Neuronal stem cell (in vitro differentiated cells): ENCODE results near the gene ABCC9.

Experiments used
- DNase-seq: peaks from one replicate; pipeline ENCODE4 v3.0.0-alpha.2; 2013; ENCODE audit warnings: low spot score
- H2AFZ ChIP-seq: one replicate; pipeline ENCODE4 v1.6.1; 2013; ENCODE audit warnings: mild to moderate bottlenecking, low read length, inconsistent platforms
- H2AK5ac ChIP-seq: 2 replicates; pipeline ENCODE4 v1.6.1; 2013; ENCODE audit warnings: low read depth, mild to moderate bottlenecking, inconsistent platforms, low read length, moderate library complexity, mixed read lengths
- H2BK120ac ChIP-seq: 2 replicates; pipeline ENCODE4 v1.6.1; 2013; ENCODE audit warnings: low read depth, mild to moderate bottlenecking, inconsistent platforms, low read length, moderate library complexity, mixed read lengths
- H2BK12ac ChIP-seq: one replicate; pipeline ENCODE4 v1.6.1; 2013; ENCODE audit warnings: low read length, inconsistent platforms
- H2BK15ac ChIP-seq: 2 replicates; pipeline ENCODE4 v1.6.1; 2013; ENCODE audit warnings: mild to moderate bottlenecking, low read length, inconsistent platforms, mixed read lengths
- H2BK5ac ChIP-seq: one replicate; pipeline ENCODE4 v1.6.1; 2013; ENCODE audit warnings: inconsistent platforms, mild to moderate bottlenecking, low read length, moderate library complexity
- H3K14ac ChIP-seq: one replicate; pipeline ENCODE4 v1.6.1; 2013; ENCODE audit warnings: low read length, inconsistent platforms
- H3K18ac ChIP-seq: 2 replicates; pipeline ENCODE4 v1.6.1; 2013; ENCODE audit warnings: low read length, inconsistent platforms
- H3K23ac ChIP-seq: 2 replicates; pipeline ENCODE4 v1.6.1; 2013; ENCODE audit warnings: low read depth, mild to moderate bottlenecking, mixed read lengths, low read length, inconsistent platforms; ENCODE audit not compliant: poor library complexity
- H3K27ac ChIP-seq: replicated peaks from 3 replicates; pipeline ENCODE4 v1.5.1; 2013; ENCODE audit warnings: low read length, inconsistent platforms
- H3K27me3 ChIP-seq, 3 experiments: 2 replicates each; pipeline ENCODE4 v1.6.1; 2013; ENCODE audit warnings: low read length in 3 of 3, mild to moderate bottlenecking in 2 of 3, inconsistent platforms in 1 of 3, low read depth in 1 of 3, mixed read lengths in 1 of 3, moderate library complexity in 1 of 3; ENCODE audit not compliant: control insufficient read depth in 3 of 3, insufficient read depth in 3 of 3
- H3K36me3 ChIP-seq, 2 donors: replicated peaks in 1 of 2; 2 replicates each; pipeline ENCODE4 v1.6.1; 2013; ENCODE audit warnings: low read length in 2 of 2; ENCODE audit not compliant: control insufficient read depth in 2 of 2, insufficient read depth in 2 of 2
- H3K4ac ChIP-seq: 2 replicates; pipeline ENCODE4 v1.6.1; 2013; ENCODE audit warnings: inconsistent platforms, mild to moderate bottlenecking, low read length, moderate library complexity
- H3K4me1 ChIP-seq, 2 donors: 1 replicate in 1 of 2; 2 replicates in 1 of 2; pipeline ENCODE4 v1.6.1; 2013; ENCODE audit warnings: low read length in 2 of 2, low read depth in 1 of 2; ENCODE audit not compliant: control insufficient read depth in 2 of 2, insufficient read depth in 1 of 2
- H3K4me2 ChIP-seq: one replicate; pipeline ENCODE4 v1.6.1; 2013; ENCODE audit warnings: mild to moderate bottlenecking, low read length, inconsistent platforms; ENCODE audit not compliant: insufficient read depth, poor library complexity, severe bottlenecking
- H3K4me3 ChIP-seq, 2 donors: 2 replicates each; pipeline ENCODE4 v1.5.1; 2013; ENCODE audit warnings: low read length in 2 of 2, mild to moderate bottlenecking in 2 of 2, inconsistent platforms in 1 of 2, moderate library complexity in 1 of 2
- H3K79me1 ChIP-seq: one replicate; pipeline ENCODE4 v1.6.1; 2013; ENCODE audit warnings: low read depth, mild to moderate bottlenecking, inconsistent platforms, low read length, moderate library complexity
- H3K9ac ChIP-seq: one replicate; pipeline ENCODE4 v1.6.1; 2013; ENCODE audit warnings: mild to moderate bottlenecking, low read depth, low read length, inconsistent platforms; ENCODE audit not compliant: poor library complexity
- H3K9me3 ChIP-seq, 2 donors: replicated peaks in 1 of 2; 2 replicates each; pipeline versions ENCODE3 to v1.6.1; 2013; ENCODE audit warnings: low read length in 2 of 2, mild to moderate bottlenecking in 2 of 2, inconsistent platforms in 1 of 2, low read depth in 1 of 2, mixed read lengths in 1 of 2, moderate library complexity in 1 of 2; ENCODE audit not compliant: control insufficient read depth in 2 of 2, insufficient read depth in 1 of 2
- H4K8ac ChIP-seq: one replicate; pipeline ENCODE4 v1.6.1; 2013; ENCODE audit warnings: low read depth, mild to moderate bottlenecking, inconsistent platforms, low read length, moderate library complexity
- H4K91ac ChIP-seq: one replicate; pipeline ENCODE4 v1.6.1; 2013; ENCODE audit warnings: low read length, low read depth, mild to moderate bottlenecking, inconsistent platforms; ENCODE audit not compliant: poor library complexity
- WGBS, 2 donors: extraction: QIAGEN DNeasy Blood & Tissue Kit; methylation state at CpG; one replicate each; pipeline ENCODE4 v1.1.7; 2013; ENCODE audit warnings: missing lambda C conversion rate in 2 of 2, mixed read lengths in 1 of 2; ENCODE audit not compliant: insufficient read length in 2 of 2, insufficient replicate concordance in 1 of 2; ENCODE audit errors: extremely low coverage in 2 of 2; 5-methylcytosine and 5-hydroxymethylcytosine counted together

ABCC9 gene

GRCh38 chr12:21962821-21963220, 21.6 kb upstream of the ABCC9 start:
- H3K9me3 ChIP-seq: peaks cover 2 to 15% of the 10 kb centered on the region in 2 donors

GRCh38 chr12:21962236-21962635, 21.0 kb upstream of the ABCC9 start:
- Histone ChIP-seq H3K4me1 (no peaks in the 10 kb centered on the region), H3K4ac (no peak overlapping the region), H4K8ac (no peak overlapping the region), H3K14ac (no peak overlapping the region), H3K9ac (no peak overlapping the region), H3K27me3 (no peaks in the 10 kb centered on the region), H2AK5ac (no peak overlapping the region), H3K9me3 (peaks cover 2 to 18% of the 10 kb centered on the region in 2 donors), H3K4me3 (no peak overlapping the region), H2BK120ac (no peak overlapping the region), H4K91ac (no peak overlapping the region), H3K23ac (no peak overlapping the region), H3K27ac (no peak overlapping the region), H3K36me3 (no peaks in the 10 kb centered on the region), H3K79me1 (no peaks in the 10 kb centered on the region), H2AFZ (no peak overlapping the region), H3K18ac (no peak overlapping the region), H2BK5ac (no peak overlapping the region), H2BK15ac (no peak overlapping the region), H3K4me2 (no peak overlapping the region), H2BK12ac (no peak overlapping the region)
- no peak for DNase-seq
- WGBS, 2 donors: no CpG with 5 or more reads among the region's 5 CpGs

More at GRCh38 chr12:21962821-21963220, 21.6 kb upstream of the ABCC9 start:
- no peak overlapping the region for H3K4ac ChIP-seq
- H3K4me2 ChIP-seq: no peak overlapping the region
- no peak overlapping the region for H3K27ac ChIP-seq
- H3K23ac ChIP-seq: no peak overlapping the region
- no CpG with 5 or more reads among the region's 5 CpGs for WGBS, 2 donors
- H2BK120ac ChIP-seq: no peak overlapping the region
- no peak overlapping the region for H3K9ac ChIP-seq
- no peak overlapping the region for H3K18ac ChIP-seq
- no peaks in the 10 kb centered on the region for H3K36me3 ChIP-seq
- H2AK5ac ChIP-seq: no peak overlapping the region
- no peak overlapping the region for H2AFZ ChIP-seq
- DNase-seq: no peak
- H3K79me1 ChIP-seq: no peaks in the 10 kb centered on the region
- H3K27me3 ChIP-seq: no peaks in the 10 kb centered on the region
- H4K8ac ChIP-seq: no peak overlapping the region
- no peak overlapping the region for H2BK15ac ChIP-seq
- H2BK5ac ChIP-seq: no peak overlapping the region
- H2BK12ac ChIP-seq: no peak overlapping the region
- no peak overlapping the region for H4K91ac ChIP-seq
- H3K14ac ChIP-seq: no peak overlapping the region
- H3K4me1 ChIP-seq: no peaks in the 10 kb centered on the region
- H3K4me3 ChIP-seq: no peak overlapping the region

GRCh38 chr12:21950649-21951048, 9.4 kb upstream of the ABCC9 start:
- no CpG with 5 or more reads among the region's 1 CpG for WGBS, 2 donors
- Histone ChIP-seq H3K18ac (no peak overlapping the region), H2BK12ac (no peak overlapping the region)

GRCh38 chr12:21949036-21949435, 7.8 kb upstream of the ABCC9 start:
- Histone ChIP-seq H3K18ac (no peak overlapping the region), H3K79me1 (no peaks in the 10 kb centered on the region), H3K4me3 (no peak overlapping the region), H3K27ac (no peak overlapping the region), H2BK120ac (no peak overlapping the region), H2AFZ (no peak overlapping the region), H3K4ac (no peak overlapping the region), H2BK15ac (no peak overlapping the region), H2AK5ac (no peak overlapping the region), H3K23ac (no peak overlapping the region), H4K91ac (no peak overlapping the region), H3K9ac (no peak overlapping the region), H4K8ac (no peak overlapping the region), H2BK12ac (no peak overlapping the region), H3K36me3 (no peaks in the 10 kb centered on the region), H3K14ac (no peak overlapping the region), H3K9me3 (peaks cover 2 to 26% of the 10 kb centered on the region in 2 donors), H3K4me2 (no peak overlapping the region), H2BK5ac (no peak overlapping the region), H3K4me1 (no peaks in the 10 kb centered on the region), H3K27me3 (no peaks in the 10 kb centered on the region)
- no CpG with 5 or more reads among the region's 1 CpG for WGBS, 2 donors
- no peak for DNase-seq

More at GRCh38 chr12:21950649-21951048, 9.4 kb upstream of the ABCC9 start:
- DNase-seq: no peak
- Histone ChIP-seq H3K27me3 (no peaks in the 10 kb centered on the region), H2BK5ac (no peak overlapping the region), H3K9ac (no peak overlapping the region), H2AFZ (no peak overlapping the region), H3K23ac (no peak overlapping the region), H3K9me3 (peaks cover 2 to 26% of the 10 kb centered on the region in 2 donors), H3K4me1 (no peaks in the 10 kb centered on the region), H2BK120ac (no peak overlapping the region), H4K91ac (no peak overlapping the region), H3K27ac (no peak overlapping the region), H3K4me3 (no peak overlapping the region), H4K8ac (no peak overlapping the region), H2AK5ac (no peak overlapping the region), H2BK15ac (no peak overlapping the region), H3K36me3 (no peaks in the 10 kb centered on the region), H3K79me1 (no peaks in the 10 kb centered on the region), H3K14ac (no peak overlapping the region), H3K4ac (no peak overlapping the region), H3K4me2 (no peak overlapping the region)
